Cardiac fibroblast (primary cell): ENCODE measurements around the gene PDE10A.
A peak's percentile ranks its signal among the peaks of the same experiment; 100 is the strongest.
"Not testable (repeated sequence)": the region's sequence is repeated elsewhere in the genome, so short reads cannot be mapped to it uniquely, and the experiment has no call there.

Source experiments
- DNase-seq, 2 donors: peaks; one replicate each; pipeline versions ENCODE4 v3.0.0 to v3.0.0-alpha.2; 2010; ENCODE audit warnings: low read depth in 2 of 2
- H3K4me3 ChIP-seq, 2 donors: replicated peaks in 1 of 2; 1 replicate in 1 of 2; 2 replicates in 1 of 2; pipeline ENCODE4 v1.5.1; 2011; ENCODE audit warnings: low read depth in 2 of 2, low read length in 2 of 2, mild to moderate bottlenecking in 2 of 2, moderate library complexity in 1 of 2
- TF ChIP-seq, protein P1 (sequence below): IDR thresholded peaks from one replicate; pipeline ENCODE4 v1.5.1; 2011; ENCODE audit warnings: low read depth, mild to moderate bottlenecking, low read length, inconsistent platforms

The PDE10A gene

DNA sequence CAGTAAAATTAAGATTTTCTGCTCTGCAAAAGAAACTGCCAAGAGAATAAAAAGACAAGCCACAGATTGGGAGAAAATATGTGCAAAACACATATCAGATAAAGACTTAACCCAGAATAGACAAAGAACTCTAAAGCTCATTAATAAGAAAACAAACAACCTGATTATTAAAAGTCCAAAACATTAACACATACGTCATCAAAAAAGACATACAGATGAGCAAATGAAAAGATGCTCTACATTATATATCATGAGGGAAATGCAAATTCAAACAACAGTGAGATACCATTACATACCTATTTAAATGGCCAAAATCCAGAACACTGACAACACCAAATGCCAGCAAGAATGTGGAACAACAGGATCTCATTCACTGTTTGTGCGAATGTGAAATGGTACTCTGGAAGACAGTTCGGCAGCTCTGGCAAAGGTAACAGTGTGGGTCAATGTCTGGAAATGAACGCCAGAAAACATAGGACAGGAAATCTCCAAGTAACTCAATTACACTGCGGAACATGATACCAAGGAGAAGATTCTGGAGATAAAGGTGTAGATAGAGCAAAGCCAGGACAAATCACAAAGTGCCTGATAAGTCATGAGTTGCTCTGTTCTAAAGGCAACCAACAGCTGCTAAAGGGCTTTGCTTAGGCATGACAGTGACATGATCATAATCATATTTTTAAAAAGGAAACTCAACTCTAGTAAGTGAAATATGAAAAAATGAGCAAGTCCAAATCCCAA lies 96.8 kb downstream of the PDE10A start:
- no peak for DNase-seq
- TF ChIP-seq, protein P1, sequence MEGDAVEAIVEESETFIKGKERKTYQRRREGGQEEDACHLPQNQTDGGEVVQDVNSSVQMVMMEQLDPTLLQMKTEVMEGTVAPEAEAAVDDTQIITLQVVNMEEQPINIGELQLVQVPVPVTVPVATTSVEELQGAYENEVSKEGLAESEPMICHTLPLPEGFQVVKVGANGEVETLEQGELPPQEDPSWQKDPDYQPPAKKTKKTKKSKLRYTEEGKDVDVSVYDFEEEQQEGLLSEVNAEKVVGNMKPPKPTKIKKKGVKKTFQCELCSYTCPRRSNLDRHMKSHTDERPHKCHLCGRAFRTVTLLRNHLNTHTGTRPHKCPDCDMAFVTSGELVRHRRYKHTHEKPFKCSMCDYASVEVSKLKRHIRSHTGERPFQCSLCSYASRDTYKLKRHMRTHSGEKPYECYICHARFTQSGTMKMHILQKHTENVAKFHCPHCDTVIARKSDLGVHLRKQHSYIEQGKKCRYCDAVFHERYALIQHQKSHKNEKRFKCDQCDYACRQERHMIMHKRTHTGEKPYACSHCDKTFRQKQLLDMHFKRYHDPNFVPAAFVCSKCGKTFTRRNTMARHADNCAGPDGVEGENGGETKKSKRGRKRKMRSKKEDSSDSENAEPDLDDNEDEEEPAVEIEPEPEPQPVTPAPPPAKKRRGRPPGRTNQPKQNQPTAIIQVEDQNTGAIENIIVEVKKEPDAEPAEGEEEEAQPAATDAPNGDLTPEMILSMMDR: no peak
- no peak overlapping the region for H3K4me3 ChIP-seq

DNA sequence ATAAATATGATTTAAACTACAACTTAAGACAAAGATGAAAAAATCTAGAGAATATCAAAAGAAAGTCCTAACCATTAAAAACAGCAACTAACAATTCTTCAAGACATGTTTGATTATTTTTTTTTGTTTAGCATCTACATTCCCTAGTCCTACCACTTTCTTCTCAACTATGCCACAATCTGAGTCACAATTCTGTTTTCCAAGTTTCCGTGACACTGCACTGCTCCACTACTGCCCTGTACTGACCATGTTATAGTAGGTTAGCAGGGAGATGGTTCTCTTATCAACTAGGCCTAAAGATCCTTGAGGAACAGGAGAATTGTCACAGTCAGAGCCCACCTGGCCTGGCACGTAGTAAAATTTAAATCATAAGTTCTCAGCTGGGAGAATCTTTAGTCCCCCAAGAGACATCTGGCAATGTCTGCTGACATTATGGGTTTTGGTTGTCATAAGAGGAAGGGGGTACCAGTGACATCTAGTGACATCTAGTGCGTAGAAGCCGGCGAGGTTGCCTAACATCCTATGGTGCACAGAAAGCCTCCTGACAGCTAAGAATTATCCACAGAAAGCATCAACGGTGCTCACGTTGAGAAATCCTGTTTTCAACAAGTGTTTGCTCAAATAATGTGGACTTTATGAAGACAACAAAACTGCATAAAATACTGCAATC lies 100.5 kb downstream of the PDE10A start:
- H3K4me3 ChIP-seq: no peak overlapping the region
- peak in 1 of 2 donors; percentile 62 for DNase-seq
- TF ChIP-seq, protein P1: no peak

DNA sequence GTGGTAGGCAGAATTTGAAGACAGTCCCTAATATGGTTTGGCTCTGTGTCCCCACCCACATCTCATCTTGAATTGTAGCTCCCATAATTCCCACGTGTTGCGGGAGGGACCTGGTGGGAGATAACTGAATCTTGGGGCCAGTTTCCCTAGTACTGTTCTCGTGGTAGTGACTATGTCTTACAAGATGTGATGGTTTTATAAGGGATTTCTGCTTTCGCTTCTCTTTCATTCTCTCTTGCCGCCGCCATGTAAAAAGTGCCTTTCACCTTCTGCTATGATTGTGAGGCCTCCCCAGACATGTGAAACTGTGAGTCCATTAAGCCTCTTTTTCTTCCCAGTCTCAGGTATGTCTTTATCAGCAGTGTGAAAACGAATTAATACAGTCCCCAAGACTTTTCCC lies 103.4 kb downstream of the PDE10A start:
- no peak overlapping the region for H3K4me3 ChIP-seq
- no peak for DNase-seq
- TF ChIP-seq, protein P1: no peak

DNA sequence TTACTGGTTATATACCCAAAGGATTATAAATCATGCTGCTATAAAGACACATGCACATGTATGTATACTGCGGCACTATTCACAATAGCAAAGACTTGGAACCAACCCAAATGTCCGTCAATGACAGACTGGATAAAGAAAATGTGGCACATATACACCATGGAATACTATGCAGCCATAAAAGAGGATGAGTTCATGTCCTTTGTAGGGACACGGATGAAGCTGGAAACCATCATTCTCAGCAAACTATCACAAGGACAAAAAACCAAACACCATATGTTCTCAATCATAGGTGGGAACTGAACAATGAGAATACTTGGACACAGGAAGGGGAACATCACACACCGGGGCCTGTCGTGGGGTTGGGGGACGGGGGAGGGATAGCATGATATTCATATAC lies 104.9 kb downstream of the PDE10A start:
- not testable (repeated sequence) for H3K4me3 ChIP-seq, DNase-seq

DNA sequence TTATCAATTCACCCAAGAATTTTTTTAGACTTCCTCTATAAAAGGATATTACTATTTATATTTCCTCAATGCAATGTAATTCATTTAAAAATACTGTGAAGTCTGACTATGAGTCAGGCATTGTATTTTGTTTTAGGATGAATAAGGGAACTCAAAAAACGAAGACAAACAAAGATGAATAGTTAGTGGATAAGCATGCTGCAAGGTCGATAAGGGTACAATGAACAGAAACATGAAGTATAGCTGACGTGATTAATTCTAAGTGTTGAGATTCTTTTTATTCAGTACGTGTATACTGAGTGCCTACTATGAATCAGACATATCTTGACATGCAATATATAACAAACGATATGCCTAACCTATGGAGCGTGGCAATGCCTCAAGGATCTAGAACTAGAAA lies 105.4 kb downstream of the PDE10A start:
- H3K4me3 ChIP-seq: no peak overlapping the region
- TF ChIP-seq, protein P1: no peak
- peak in 1 of 2 donors; percentile 66 for DNase-seq

DNA sequence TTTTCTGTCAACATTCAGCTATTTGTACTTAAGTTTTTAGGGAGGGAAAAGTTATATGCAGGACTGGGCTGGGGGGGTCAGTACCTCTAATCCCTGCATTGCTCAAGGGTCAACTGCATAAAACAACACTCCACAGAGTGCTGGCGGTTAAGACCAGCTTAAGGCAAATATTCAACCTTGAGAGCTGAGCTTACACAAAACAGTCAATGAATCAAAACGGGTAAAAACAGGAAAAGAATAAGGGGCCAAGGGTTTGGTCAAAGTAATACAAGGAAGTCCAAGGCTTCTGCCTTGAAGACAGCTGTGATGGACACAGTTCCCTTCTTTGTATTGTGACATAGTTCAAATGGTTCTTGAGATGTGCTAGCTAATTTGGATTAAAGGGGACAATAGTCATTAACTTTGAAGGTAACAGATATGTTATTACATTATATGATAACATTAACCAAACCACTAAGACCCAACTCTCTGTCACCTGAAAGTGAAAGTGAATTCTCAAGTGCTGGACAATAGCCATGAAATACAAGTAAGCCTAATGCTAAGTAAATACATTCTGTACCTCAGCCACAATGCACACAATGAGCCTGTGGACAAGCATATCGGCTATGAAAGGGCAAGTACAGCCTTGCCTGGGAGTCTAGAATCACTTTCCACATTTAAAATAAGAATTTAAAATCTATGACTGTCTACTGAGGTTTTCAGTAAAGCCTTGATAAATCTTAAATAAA lies 106.8 kb downstream of the PDE10A start:
- DNase-seq: peak; percentile 62 to 63
- H3K4me3 ChIP-seq: no peak overlapping the region
- TF ChIP-seq, protein P1: no peak

DNA sequence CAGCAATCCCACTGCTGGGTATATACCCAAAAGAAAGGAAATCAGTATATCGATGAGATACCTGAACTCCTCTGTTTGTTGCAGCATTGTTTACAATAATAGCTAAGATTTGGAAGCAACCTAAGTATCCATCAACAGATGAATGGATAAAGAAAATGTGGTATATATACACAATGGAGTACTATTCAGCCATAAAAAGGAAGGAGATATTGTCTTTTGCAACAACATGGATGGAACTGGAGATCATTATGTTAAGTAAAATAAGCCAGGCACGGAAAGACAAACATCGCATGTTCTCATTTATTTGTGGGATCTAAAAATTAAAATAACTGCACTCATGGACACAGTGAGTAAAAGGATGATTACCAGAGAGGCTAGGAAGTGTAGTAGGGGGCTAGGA lies 108.4 kb downstream of the PDE10A start:
- not testable (repeated sequence) for H3K4me3 ChIP-seq, DNase-seq
